ENCODE measurements around the gene MUC6.

Gene MUC6

GRCh38 chr11:1072821-1073231, 36.3 kb upstream of the MUC6 start:
- TF ChIP-seq, protein P1, sequence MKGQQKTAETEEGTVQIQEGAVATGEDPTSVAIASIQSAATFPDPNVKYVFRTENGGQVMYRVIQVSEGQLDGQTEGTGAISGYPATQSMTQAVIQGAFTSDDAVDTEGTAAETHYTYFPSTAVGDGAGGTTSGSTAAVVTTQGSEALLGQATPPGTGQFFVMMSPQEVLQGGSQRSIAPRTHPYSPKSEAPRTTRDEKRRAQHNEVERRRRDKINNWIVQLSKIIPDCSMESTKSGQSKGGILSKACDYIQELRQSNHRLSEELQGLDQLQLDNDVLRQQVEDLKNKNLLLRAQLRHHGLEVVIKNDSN (IDR thresholded peaks at IDR 0.05), result no peak
- TF ChIP-seq ZBTB7A (IDR thresholded peaks at IDR 0.05; ENCODE audit: low read depth) (no peak), REST (IDR thresholded peaks at IDR 0.05; ENCODE audit: low read depth) (no peak), TCF12 (IDR thresholded peaks at IDR 0.05; ENCODE audit: low read depth) (no peak), EGR1 (IDR thresholded peaks at IDR 0.05) (no peak), CEBPB (IDR thresholded peaks at IDR 0.05) (no peak), NFIC (IDR thresholded peaks at IDR 0.05) (no peak), EP300 (IDR thresholded peaks at IDR 0.05; ENCODE audit: borderline replicate concordance) (no peak), YY1 (IDR thresholded peaks at IDR 0.05; ENCODE audit: low read depth) (no peak), TAF1 (IDR thresholded peaks at IDR 0.05; ENCODE audit: low read depth) (no peak), FOXM1 (IDR thresholded peaks at IDR 0.05; ENCODE audit: borderline replicate concordance, low read depth) (no peak)
- TF ChIP-seq, protein P2, sequence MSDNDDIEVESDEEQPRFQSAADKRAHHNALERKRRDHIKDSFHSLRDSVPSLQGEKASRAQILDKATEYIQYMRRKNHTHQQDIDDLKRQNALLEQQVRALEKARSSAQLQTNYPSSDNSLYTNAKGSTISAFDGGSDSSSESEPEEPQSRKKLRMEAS (IDR thresholded peaks at IDR 0.05), result no peak

DNA sequence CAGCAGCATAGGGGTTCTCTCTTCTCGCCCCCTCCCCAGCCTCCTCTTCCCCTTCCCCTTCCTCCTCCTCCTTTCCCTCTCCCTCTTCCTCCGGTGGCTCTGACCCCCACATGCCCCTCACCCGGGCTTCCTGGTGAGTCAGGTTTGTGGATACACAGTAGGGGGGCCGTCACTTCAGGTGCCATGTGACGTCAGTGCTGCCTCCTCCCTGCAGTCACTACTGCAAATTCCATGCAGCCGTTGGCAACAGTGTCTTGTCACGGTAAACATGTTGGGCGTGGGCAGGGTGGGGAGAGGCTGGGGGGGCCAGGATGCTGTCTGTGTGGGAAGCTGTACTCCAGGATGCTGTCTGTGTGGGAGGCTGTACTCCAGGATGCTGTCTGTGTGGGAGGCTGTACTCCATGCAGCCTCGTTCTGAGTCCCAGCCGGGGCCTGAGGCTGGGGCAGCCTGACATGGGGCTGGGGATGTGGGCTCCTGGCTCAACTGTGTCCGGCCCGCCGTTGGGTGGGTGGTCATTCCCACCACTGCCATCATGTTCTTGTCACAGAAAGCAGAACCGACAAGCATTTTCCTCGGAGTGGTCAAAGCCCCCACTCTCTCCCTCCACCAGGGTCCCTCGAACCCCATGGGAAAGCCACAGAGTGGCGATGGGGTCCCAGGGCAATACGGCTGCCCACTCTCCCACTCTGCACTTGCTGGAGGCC, 35.8 kb upstream of the MUC6 start:
- TF ChIP-seq TEAD4 (IDR thresholded peaks at IDR 0.05) (peak; percentile 57), YY1 (IDR thresholded peaks at IDR 0.05; ENCODE audit: low read depth) (no peak)

- TF ChIP-seq YY1 (IDR thresholded peaks at IDR 0.05; ENCODE audit: low read depth) (no peak), EGR1 (IDR thresholded peaks at IDR 0.05) (peak; percentile 61)
Observed at GRCh38 chr11:1071571-1072115, 35.1 kb upstream of the MUC6 start.

DNA sequence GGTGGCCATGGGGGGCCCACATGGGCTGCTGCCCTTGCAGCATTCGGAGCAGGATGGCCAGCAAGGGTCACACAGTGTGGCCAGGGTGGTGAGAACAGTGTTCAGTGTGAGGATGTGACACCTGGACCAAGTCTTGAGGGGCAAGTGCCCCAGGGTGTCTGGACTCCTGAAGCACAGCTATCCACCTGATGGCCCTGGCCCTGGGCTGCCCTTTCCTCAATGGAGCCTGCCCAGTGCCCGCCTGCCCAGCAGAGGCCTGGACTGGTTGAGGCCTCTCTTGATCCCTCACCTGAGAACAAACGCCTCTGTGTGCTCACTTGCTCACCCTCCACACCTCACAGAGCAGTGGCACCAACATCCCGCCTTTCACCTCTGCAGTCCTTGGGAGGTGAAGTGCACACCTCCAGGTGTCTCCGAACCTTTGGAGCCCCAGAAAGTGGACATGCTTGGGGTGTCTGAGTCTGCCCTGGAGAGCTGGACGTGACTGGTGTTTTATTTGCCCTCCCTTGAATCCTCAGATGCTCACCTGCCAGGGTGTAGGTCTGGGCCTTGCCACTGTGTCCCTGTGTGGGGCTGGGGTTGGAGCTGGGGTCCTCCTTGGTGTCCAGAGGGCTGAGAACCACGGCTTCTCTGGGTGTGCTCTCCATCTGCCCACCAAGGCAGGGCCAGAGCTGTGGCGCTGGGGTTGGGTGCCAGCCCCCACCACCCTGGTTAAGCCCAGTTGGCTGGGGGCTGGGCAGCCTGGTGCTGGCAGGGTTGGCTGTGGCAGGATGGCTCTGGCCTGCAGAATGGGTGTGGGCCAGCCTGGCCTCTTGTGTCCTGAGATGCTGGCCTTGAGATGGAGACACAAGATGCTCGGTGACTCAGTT, 34.3 kb upstream of the MUC6 start:
- TF ChIP-seq TAF1 (IDR thresholded peaks at IDR 0.05; ENCODE audit: low read depth), result no peak
- TF ChIP-seq NFIC (IDR thresholded peaks at IDR 0.05), result no peak
- no peak for TF ChIP-seq ZBTB7A (IDR thresholded peaks at IDR 0.05; ENCODE audit: low read depth)
- no peak for TF ChIP-seq EGR1 (IDR thresholded peaks at IDR 0.05)
- TF ChIP-seq, protein P2 (IDR thresholded peaks at IDR 0.05), result no peak
- TF ChIP-seq REST (IDR thresholded peaks at IDR 0.05; ENCODE audit: low read depth), result no peak
- TF ChIP-seq, protein P1 (IDR thresholded peaks at IDR 0.05), result no peak
- no peak for TF ChIP-seq FOXM1 (IDR thresholded peaks at IDR 0.05; ENCODE audit: borderline replicate concordance, low read depth)
- TF ChIP-seq TCF12 (IDR thresholded peaks at IDR 0.05; ENCODE audit: low read depth), result no peak
- no peak for TF ChIP-seq TEAD4 (IDR thresholded peaks at IDR 0.05)
- TF ChIP-seq RAD21 (IDR thresholded peaks at IDR 0.05; ENCODE audit: low read depth), result no peak
- TF ChIP-seq YY1 (IDR thresholded peaks at IDR 0.05; ENCODE audit: low read depth), result no peak
- TF ChIP-seq EP300 (IDR thresholded peaks at IDR 0.05; ENCODE audit: borderline replicate concordance), result no peak
- TF ChIP-seq CREB1 (IDR thresholded peaks at IDR 0.05; ENCODE audit: low read depth), result no peak
- TF ChIP-seq CEBPB (IDR thresholded peaks at IDR 0.05), result no peak

DNA sequence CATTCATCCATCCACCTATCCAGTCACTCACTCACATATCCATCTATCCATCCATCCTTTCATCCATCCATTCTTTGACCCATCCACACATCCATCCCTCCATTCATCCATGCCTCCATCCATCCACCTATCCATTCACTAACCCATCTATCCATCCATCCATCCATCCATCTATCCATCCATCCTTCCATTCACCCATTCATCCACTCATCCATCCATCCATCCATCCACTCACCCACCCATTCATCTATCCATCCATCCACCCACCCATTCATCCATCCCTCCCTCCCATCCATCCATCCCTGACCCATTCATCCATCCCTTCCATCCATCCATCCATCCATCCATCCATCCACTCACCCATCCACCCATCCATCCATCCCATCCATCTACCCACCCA, 33.2 kb upstream of the MUC6 start:
- TF ChIP-seq CEBPB (IDR thresholded peaks at IDR 0.05) (no peak), NFIC (IDR thresholded peaks at IDR 0.05) (no peak), TEAD4 (IDR thresholded peaks at IDR 0.05) (no peak), EGR1 (IDR thresholded peaks at IDR 0.05) (no peak), ZBTB7A (IDR thresholded peaks at IDR 0.05; ENCODE audit: low read depth) (no peak), TCF12 (IDR thresholded peaks at IDR 0.05; ENCODE audit: low read depth) (no peak), TAF1 (IDR thresholded peaks at IDR 0.05; ENCODE audit: low read depth) (no peak), REST (IDR thresholded peaks at IDR 0.05; ENCODE audit: low read depth) (no peak), YY1 (IDR thresholded peaks at IDR 0.05; ENCODE audit: low read depth) (no peak), EP300 (IDR thresholded peaks at IDR 0.05; ENCODE audit: borderline replicate concordance) (no peak), CREB1 (IDR thresholded peaks at IDR 0.05; ENCODE audit: low read depth) (no peak), RAD21 (IDR thresholded peaks at IDR 0.05; ENCODE audit: low read depth) (no peak), FOXM1 (IDR thresholded peaks at IDR 0.05; ENCODE audit: borderline replicate concordance, low read depth) (no peak)
- TF ChIP-seq, protein P2 (IDR thresholded peaks at IDR 0.05), result no peak
- TF ChIP-seq, protein P1 (IDR thresholded peaks at IDR 0.05), result no peak

All from Ishikawa (cell line).